ENCODE measurements around the gene PPM1K. TPM values are rescaled to one million over a fixed set of nuclear protein-coding genes. Genes with fewer than 3 reads are reported as not detected.

PPM1K gene
- total and polyA plus RNA-seq, 9 of the 15 experiments (the other 6 are each of a cell fraction or from before 2014, with no cell fraction given) = 8.2 to 18.0 (median 10.5) TPM

DNA sequence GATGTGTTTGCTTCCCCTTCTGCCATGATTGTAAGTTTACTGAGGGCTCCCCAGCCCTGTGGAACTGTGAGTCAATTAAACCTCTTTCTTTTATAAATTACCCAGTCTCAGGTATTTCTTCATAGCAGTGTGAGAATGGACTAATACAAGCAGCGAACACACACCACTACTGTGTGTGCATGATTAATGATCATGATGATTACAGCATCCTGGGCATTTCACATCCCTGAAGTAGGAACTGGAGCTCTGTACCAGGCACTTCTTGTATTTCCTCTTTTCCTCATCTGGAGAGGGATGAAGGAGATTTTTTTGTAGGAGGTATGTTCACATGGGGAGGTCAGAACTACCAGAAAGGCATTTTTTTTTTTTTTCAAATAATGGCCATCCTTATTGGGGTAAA is 60.8 kb downstream of the PPM1K start:
- Histone ChIP-seq H3K9me1 (ENCODE audit: control insufficient read depth, insufficient read depth, low read length) (no peaks in the 10 kb centered on the region), H3K27ac (ENCODE audit: extremely low read depth, low read depth, low read length) (no peak overlapping the region), H3K9me3 (replicated peaks; ENCODE audit: control insufficient read depth, insufficient read depth, low read depth, low read length) (no peaks in the 10 kb centered on the region), H4K20me1 (replicated peaks; ENCODE audit: control insufficient read depth, insufficient read depth, low read length) (no peaks in the 10 kb centered on the region), H3K4me2 (ENCODE audit: insufficient read depth, low read length) (no peak overlapping the region), H3K36me3 (ENCODE audit: control insufficient read depth, insufficient read depth, low read length) (no peaks in the 10 kb centered on the region), H3K9ac (ENCODE audit: insufficient read depth in 1 of 2, low read depth in 2 of 2, low read length in 2 of 2) (no peak overlapping the region), H3K79me2 (ENCODE audit: control insufficient read depth, insufficient read depth, low read length) (no peaks in the 10 kb centered on the region), H3K4me3 (no peak overlapping the region), H3K27me3 (ENCODE audit: control insufficient read depth in 2 of 2, insufficient read depth in 2 of 2, low read length in 2 of 2) (no peaks in the 10 kb centered on the region; a peak in 1 of 5 replicates), H3K4me1 (replicated peaks in 1 of 2; ENCODE audit: control insufficient read depth in 2 of 2, insufficient read depth in 2 of 2, low read length in 2 of 2) (no peaks in the 10 kb centered on the region), H2AFZ (ENCODE audit: low read depth, low read length) (no peak overlapping the region)
- in situ Hi-C loops (cut with MboI) (no loop called here), intact Hi-C loops (cut with micrococcal nuclease) (no loop called here)
- ChIA-PET POLR2A (no interaction called here), CTCF (ENCODE audit: low intra/inter-chr PET ratio) (no interaction called here)
- ATAC-seq (no peak), FAIRE-seq (no peak), DNase-seq (ENCODE audit: extremely low read depth in 1 of 4, low spot score in 3 of 4) (no peak)
- TF ChIP-seq BACH1 (tag; IDR thresholded peaks at IDR 0.05) (no peak), GABPB2 (CRISPR knock-in tag; conservative IDR thresholded peaks at IDR 0.05) (no peak), ZNF124 (CRISPR knock-in tag; IDR thresholded peaks at IDR 0.05) (no peak), CBX8 (IDR thresholded peaks at IDR 0.05; ENCODE audit: borderline replicate concordance, extremely low read depth, low read depth, low read length, poor library complexity, severe bottlenecking) (no peak), HDAC3 (IDR thresholded peaks at IDR 0.05; ENCODE audit: borderline replicate concordance, partially characterized antibody) (no peak)
- TF ChIP-seq, protein P1, sequence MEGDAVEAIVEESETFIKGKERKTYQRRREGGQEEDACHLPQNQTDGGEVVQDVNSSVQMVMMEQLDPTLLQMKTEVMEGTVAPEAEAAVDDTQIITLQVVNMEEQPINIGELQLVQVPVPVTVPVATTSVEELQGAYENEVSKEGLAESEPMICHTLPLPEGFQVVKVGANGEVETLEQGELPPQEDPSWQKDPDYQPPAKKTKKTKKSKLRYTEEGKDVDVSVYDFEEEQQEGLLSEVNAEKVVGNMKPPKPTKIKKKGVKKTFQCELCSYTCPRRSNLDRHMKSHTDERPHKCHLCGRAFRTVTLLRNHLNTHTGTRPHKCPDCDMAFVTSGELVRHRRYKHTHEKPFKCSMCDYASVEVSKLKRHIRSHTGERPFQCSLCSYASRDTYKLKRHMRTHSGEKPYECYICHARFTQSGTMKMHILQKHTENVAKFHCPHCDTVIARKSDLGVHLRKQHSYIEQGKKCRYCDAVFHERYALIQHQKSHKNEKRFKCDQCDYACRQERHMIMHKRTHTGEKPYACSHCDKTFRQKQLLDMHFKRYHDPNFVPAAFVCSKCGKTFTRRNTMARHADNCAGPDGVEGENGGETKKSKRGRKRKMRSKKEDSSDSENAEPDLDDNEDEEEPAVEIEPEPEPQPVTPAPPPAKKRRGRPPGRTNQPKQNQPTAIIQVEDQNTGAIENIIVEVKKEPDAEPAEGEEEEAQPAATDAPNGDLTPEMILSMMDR (IDR thresholded peaks at IDR 0.05 in 2 of 3, conservative IDR thresholded peaks at IDR 0.05 in 1 of 3; ENCODE audit: insufficient read depth in 2 of 3, low read depth in 1 of 3, low read length in 3 of 3) = no peak
- TF ChIP-seq, protein P2, sequence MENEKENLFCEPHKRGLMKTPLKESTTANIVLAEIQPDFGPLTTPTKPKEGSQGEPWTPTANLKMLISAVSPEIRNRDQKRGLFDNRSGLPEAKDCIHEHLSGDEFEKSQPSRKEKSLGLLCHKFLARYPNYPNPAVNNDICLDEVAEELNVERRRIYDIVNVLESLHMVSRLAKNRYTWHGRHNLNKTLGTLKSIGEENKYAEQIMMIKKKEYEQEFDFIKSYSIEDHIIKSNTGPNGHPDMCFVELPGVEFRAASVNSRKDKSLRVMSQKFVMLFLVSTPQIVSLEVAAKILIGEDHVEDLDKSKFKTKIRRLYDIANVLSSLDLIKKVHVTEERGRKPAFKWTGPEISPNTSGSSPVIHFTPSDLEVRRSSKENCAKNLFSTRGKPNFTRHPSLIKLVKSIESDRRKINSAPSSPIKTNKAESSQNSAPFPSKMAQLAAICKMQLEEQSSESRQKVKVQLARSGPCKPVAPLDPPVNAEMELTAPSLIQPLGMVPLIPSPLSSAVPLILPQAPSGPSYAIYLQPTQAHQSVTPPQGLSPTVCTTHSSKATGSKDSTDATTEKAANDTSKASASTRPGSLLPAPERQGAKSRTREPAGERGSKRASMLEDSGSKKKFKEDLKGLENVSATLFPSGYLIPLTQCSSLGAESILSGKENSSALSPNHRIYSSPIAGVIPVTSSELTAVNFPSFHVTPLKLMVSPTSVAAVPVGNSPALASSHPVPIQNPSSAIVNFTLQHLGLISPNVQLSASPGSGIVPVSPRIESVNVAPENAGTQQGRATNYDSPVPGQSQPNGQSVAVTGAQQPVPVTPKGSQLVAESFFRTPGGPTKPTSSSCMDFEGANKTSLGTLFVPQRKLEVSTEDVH (IDR thresholded peaks at IDR 0.05; ENCODE audit: low read depth, partially characterized antibody) = no peak
- TF ChIP-seq, protein P3, sequence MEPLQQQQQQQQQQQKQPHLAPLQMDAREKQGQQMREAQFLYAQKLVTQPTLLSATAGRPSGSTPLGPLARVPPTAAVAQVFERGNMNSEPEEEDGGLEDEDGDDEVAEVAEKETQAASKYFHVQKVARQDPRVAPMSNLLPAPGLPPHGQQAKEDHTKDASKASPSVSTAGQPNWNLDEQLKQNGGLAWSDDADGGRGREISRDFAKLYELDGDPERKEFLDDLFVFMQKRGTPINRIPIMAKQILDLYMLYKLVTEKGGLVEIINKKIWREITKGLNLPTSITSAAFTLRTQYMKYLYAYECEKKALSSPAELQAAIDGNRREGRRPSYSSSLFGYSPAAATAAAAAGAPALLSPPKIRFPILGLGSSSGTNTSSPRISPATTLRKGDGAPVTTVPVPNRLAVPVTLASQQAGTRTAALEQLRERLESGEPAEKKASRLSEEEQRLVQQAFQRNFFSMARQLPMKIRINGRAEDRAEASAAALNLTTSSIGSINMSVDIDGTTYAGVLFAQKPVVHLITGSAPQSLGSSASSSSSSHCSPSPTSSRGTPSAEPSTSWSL (CRISPR knock-in tag; IDR thresholded peaks at IDR 0.05; ENCODE audit: borderline replicate concordance) = no peak
- no TSS peak for BruUV-seq (replicated peaks)
- WGBS (ENCODE audit: insufficient coverage, low coverage, missing lambda C conversion rate) = 0% methylated on average over 1 of the region's 1 CpG
